OCI-LY1 (cell line): ENCODE measurements around the gene IFI35.
"Not testable (repeated sequence)": the region's sequence is repeated elsewhere in the genome, so short reads cannot be mapped to it uniquely, and the experiment has no call there.

Experiments used
- H2AFZ ChIP-seq: fragments of 200-600 bp; sonication (generic), shearing (Covaris generic); 2 replicates; pipeline ENCODE4 v1.6.0; 2014; ENCODE audit warnings: antibody characterized with exemption, mild to moderate bottlenecking, low read length
- H3F3A ChIP-seq: fragments of 200-600 bp; sonication (generic), shearing (Covaris generic); 2 replicates; pipeline ENCODE4 v1.6.0; 2014; ENCODE audit warnings: mild to moderate bottlenecking, antibody characterized with exemption, low read length, moderate library complexity; ENCODE audit not compliant: insufficient read depth
- H3K27ac ChIP-seq: fragments of 200-600 bp; sonication (generic); 2 replicates; pipeline ENCODE4 v1.5.1; 2014; ENCODE audit warnings: low read length, mixed run types, mild to moderate bottlenecking, low read depth; ENCODE audit not compliant: poor library complexity, severe bottlenecking
- H3K27me3 ChIP-seq: fragments of 200-600 bp; sonication (generic); 2 replicates; pipeline ENCODE4 v1.6.0; 2014; ENCODE audit warnings: antibody characterized with exemption, mild to moderate bottlenecking, low read length, moderate library complexity; ENCODE audit not compliant: insufficient read depth
- H3K36me3 ChIP-seq: fragments of 200-600 bp; sonication (generic); 2 replicates; pipeline ENCODE4 v1.6.1; 2014; ENCODE audit warnings: mild to moderate bottlenecking, antibody characterized with exemption, low read length, moderate library complexity, mixed read lengths; ENCODE audit not compliant: insufficient read depth
- H3K4me1 ChIP-seq: fragments of 200-600 bp; sonication (generic); 2 replicates; pipeline ENCODE4 v1.5.1; 2014; ENCODE audit warnings: mild to moderate bottlenecking, low read length, moderate library complexity; ENCODE audit not compliant: insufficient read depth, severe bottlenecking
- H3K4me2 ChIP-seq: fragments of 200-600 bp; sonication (generic), shearing (Covaris generic); 2 replicates; pipeline ENCODE4 v1.6.1; 2014; ENCODE audit warnings: low read length
- H3K4me3 ChIP-seq: fragments of 200-600 bp; sonication (generic); 2 replicates; pipeline ENCODE4 v1.5.1; 2014; ENCODE audit warnings: low read length, low read depth, mild to moderate bottlenecking, mixed read lengths; ENCODE audit not compliant: poor library complexity, severe bottlenecking
- H3K79me2 ChIP-seq: fragments of 200-600 bp; shearing (Covaris generic); 2 replicates; pipeline ENCODE4 v1.6.1; 2016; ENCODE audit warnings: mixed run types, low read length, mixed read lengths; ENCODE audit not compliant: insufficient read depth
- H3K9ac ChIP-seq: fragments of 200-600 bp; sonication (generic), shearing (Covaris generic); 2 replicates; pipeline ENCODE4 v1.6.1; 2014; ENCODE audit warnings: mild to moderate bottlenecking, low read length, mixed read lengths
- H3K9me2 ChIP-seq: fragments of 200-600 bp; sonication (generic), shearing (Covaris generic); 2 replicates; pipeline ENCODE4 v1.6.1; 2014; ENCODE audit warnings: low read depth, mild to moderate bottlenecking, low read length, mixed read lengths
- H3K9me3 ChIP-seq: fragments of 200-600 bp; shearing (Covaris generic); 2 replicates; pipeline ENCODE4 v1.6.1; 2014; ENCODE audit warnings: low read length, mixed read lengths
- H4K20me1 ChIP-seq: fragments of 200-600 bp; sonication (generic), shearing (Covaris generic); 2 replicates; pipeline ENCODE4 v1.6.0; 2016; ENCODE audit warnings: mild to moderate bottlenecking, low read length; ENCODE audit not compliant: insufficient read depth
- CTCF ChIP-seq: fragments of 200-600 bp; sonication (generic), shearing (Covaris generic); IDR thresholded peaks from 2 replicates; pipeline ENCODE4 v1.5.1; 2017; ENCODE audit warnings: mild to moderate bottlenecking, antibody characterized with exemption, low read length, moderate library complexity, mixed read lengths
- EZH2 ChIP-seq: fragments of 200-600 bp; sonication (generic), shearing (Covaris generic); IDR thresholded peaks from 2 replicates; pipeline ENCODE4 v1.8.0; 2017; ENCODE audit warnings: borderline replicate concordance, mixed run types, mild to moderate bottlenecking, antibody characterized with exemption, low read length, moderate library complexity, mixed read lengths

The IFI35 gene

GRCh38 chr17:42969001-42969581 lies 37.5 kb upstream of the IFI35 start:
- no peaks in the 10 kb centered on the region for H3K9me2 ChIP-seq
- TF ChIP-seq CTCF (no peak), EZH2 (no peak)

DNA sequence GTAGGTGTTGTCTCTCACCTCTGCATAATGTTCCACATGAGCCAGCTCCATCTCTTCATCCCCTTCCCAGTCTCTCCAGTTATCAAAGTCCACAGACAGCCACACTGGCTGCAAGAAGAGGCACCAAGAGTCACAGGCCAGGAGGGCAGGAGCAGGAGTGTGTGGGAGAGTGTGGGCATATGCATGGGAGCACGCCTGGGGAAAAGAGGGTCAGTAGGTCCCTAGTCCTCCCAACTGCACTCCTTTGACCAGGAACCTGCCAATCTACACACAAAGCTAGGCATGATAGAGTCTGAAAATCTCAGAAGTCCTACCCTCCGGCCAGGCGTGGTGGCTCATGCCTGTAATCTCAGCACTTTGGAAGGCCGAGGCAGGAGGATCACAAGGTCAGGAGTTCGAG lies 35.0 kb upstream of the IFI35 start:
- H3K9ac ChIP-seq: no peak overlapping the region
- H3K27me3 ChIP-seq: no peaks in the 10 kb centered on the region
- no peaks in the 10 kb centered on the region for H3K79me2 ChIP-seq
- no peaks in the 10 kb centered on the region for H3K36me3 ChIP-seq
- H3K9me2 ChIP-seq: no peaks in the 10 kb centered on the region
- no peaks in the 10 kb centered on the region for H4K20me1 ChIP-seq
- H2AFZ ChIP-seq: no peak overlapping the region
- H3K4me3 ChIP-seq: no peak overlapping the region
- TF ChIP-seq EZH2: no peak
- no peak for TF ChIP-seq CTCF
- no peaks in the 10 kb centered on the region for H3K4me1 ChIP-seq
- no peak overlapping the region for H3K4me2 ChIP-seq
- H3K9me3 ChIP-seq: no peaks in the 10 kb centered on the region
- H3F3A ChIP-seq: peaks cover 4% of the 10 kb centered on the region; the same call in 1 of the 2 replicates
- no peak overlapping the region for H3K27ac ChIP-seq

More at GRCh38 chr17:42969001-42969581, 37.5 kb upstream of the IFI35 start:
- H3F3A ChIP-seq: peaks cover 4% of the 10 kb centered on the region; the same call in 1 of the 2 replicates
- H4K20me1 ChIP-seq: no peaks in the 10 kb centered on the region
- H3K79me2 ChIP-seq: no peaks in the 10 kb centered on the region
- H3K9ac ChIP-seq: no peak overlapping the region
- no peak overlapping the region for H3K4me2 ChIP-seq
- no peaks in the 10 kb centered on the region for H3K4me1 ChIP-seq
- no peaks in the 10 kb centered on the region for H3K36me3 ChIP-seq
- H3K4me3 ChIP-seq: no peak overlapping the region
- no peak overlapping the region for H3K27ac ChIP-seq
- no peaks in the 10 kb centered on the region for H3K27me3 ChIP-seq
- H2AFZ ChIP-seq: no peak overlapping the region
- no peaks in the 10 kb centered on the region for H3K9me3 ChIP-seq

- not testable (repeated sequence) for H3K27ac ChIP-seq, H3K27me3 ChIP-seq, H3K79me2 ChIP-seq
These were observed 33.3 kb upstream of the IFI35 start for GRCh38 chr17:42973323-42973722.

GRCh38 chr17:42975265-42975664 lies 31.3 kb upstream of the IFI35 start:
- no peaks in the 10 kb centered on the region for H3K9me3 ChIP-seq
- H3K27ac ChIP-seq: no peak overlapping the region
- no peak overlapping the region for H2AFZ ChIP-seq
- H3K9ac ChIP-seq: no peak overlapping the region
- H3K9me2 ChIP-seq: no peaks in the 10 kb centered on the region
- no peaks in the 10 kb centered on the region for H3K36me3 ChIP-seq
- H3F3A ChIP-seq: no peaks in the 10 kb centered on the region
- H3K4me2 ChIP-seq: no peak overlapping the region
- no peaks in the 10 kb centered on the region for H3K79me2 ChIP-seq
- H3K4me1 ChIP-seq: peaks cover 9% of the 10 kb centered on the region
- TF ChIP-seq CTCF (no peak), EZH2 (no peak)
- no peak overlapping the region for H3K4me3 ChIP-seq
- no peaks in the 10 kb centered on the region for H3K27me3 ChIP-seq
- no peaks in the 10 kb centered on the region for H4K20me1 ChIP-seq

More at GRCh38 chr17:42973323-42973722, 33.3 kb upstream of the IFI35 start:
- not testable (repeated sequence) for H3K4me3 ChIP-seq, H2AFZ ChIP-seq, H3K4me2 ChIP-seq, H3K9me2 ChIP-seq, H4K20me1 ChIP-seq, H3K9ac ChIP-seq, H3K4me1 ChIP-seq, H3K9me3 ChIP-seq, H3F3A ChIP-seq, H3K36me3 ChIP-seq

- H3K27ac ChIP-seq, H3K4me1 ChIP-seq, H3K9me3 ChIP-seq, H3K27me3 ChIP-seq, H2AFZ ChIP-seq, H3F3A ChIP-seq, H3K9me2 ChIP-seq, H3K4me2 ChIP-seq, H3K9ac ChIP-seq, H3K36me3 ChIP-seq, H3K4me3 ChIP-seq, H4K20me1 ChIP-seq, H3K79me2 ChIP-seq: not testable (repeated sequence)
These were observed 30.9 kb upstream of the IFI35 start for GRCh38 chr17:42975701-42976100.
